HG03432 (cell line): ENCODE results near the gene ASTN2.

Experiments used
- ATAC-seq: cut with Tn5 transposase; IDR thresholded peaks from one replicate; pipeline ENCODE4 v1.9.1; 2021; ENCODE audit warnings: mild to moderate bottlenecking, moderate library complexity; ENCODE audit not compliant: unreplicated experiment

ASTN2 gene

GRCh38 chr9:116414374-116414773 is 1000.5 kb downstream of the ASTN2 start:
- no peak for ATAC-seq

- no peak for ATAC-seq
These were observed 1003.4 kb downstream of the ASTN2 start for GRCh38 chr9:116411506-116411905.

- no peak for ATAC-seq
These were observed 1005.2 kb downstream of the ASTN2 start for GRCh38 chr9:116409638-116410037.

GRCh38 chr9:116409129-116409528 is 1005.7 kb downstream of the ASTN2 start:
- ATAC-seq: no peak

- ATAC-seq: no peak
These were observed 1008.4 kb downstream of the ASTN2 start for GRCh38 chr9:116406469-116406868.

- ATAC-seq: no peak
These were observed 1009.5 kb downstream of the ASTN2 start for GRCh38 chr9:116405321-116405720.

GRCh38 chr9:116404228-116404627 is 1010.6 kb downstream of the ASTN2 start:
- no peak for ATAC-seq

GRCh38 chr9:116403171-116403570 is 1011.7 kb downstream of the ASTN2 start:
- ATAC-seq: no peak

GRCh38 chr9:116395699-116396037 is 1019.2 kb downstream of the ASTN2 start:
- ATAC-seq: no peak

GRCh38 chr9:116394894-116395698 is 1019.8 kb downstream of the ASTN2 start:
- ATAC-seq: no peak

- no peak for ATAC-seq
These were observed 1020.8 kb downstream of the ASTN2 start for GRCh38 chr9:116394070-116394469.

GRCh38 chr9:116393198-116393597 is 1021.7 kb downstream of the ASTN2 start:
- ATAC-seq: no peak

GRCh38 chr9:116391306-116391900 is 1023.5 kb downstream of the ASTN2 start:
- ATAC-seq: no peak

- peak; percentile 65 for ATAC-seq
These were observed 1024.3 kb downstream of the ASTN2 start for GRCh38 chr9:116390303-116391228.

- no peak for ATAC-seq
These were observed 1025.1 kb downstream of the ASTN2 start for GRCh38 chr9:116389541-116390302.

- ATAC-seq: peak; percentile 57
These were observed 1026.7 kb downstream of the ASTN2 start for GRCh38 chr9:116387934-116388698.

GRCh38 chr9:116383936-116384335 is 1030.9 kb downstream of the ASTN2 start:
- ATAC-seq: no peak

GRCh38 chr9:116383133-116383532 is 1031.7 kb downstream of the ASTN2 start:
- peak; percentile 52 for ATAC-seq

GRCh38 chr9:116382053-116382452 is 1032.8 kb downstream of the ASTN2 start:
- ATAC-seq: no peak

GRCh38 chr9:116381350-116381749 is 1033.5 kb downstream of the ASTN2 start:
- ATAC-seq: no peak
